NCI-H146 treated with DMSO at 0.1 percent for 48 hours (cell line): ENCODE results near the gene DENND1A.

ENCODE experiments used
- DNase-seq: peaks from one replicate; lab custom pipeline; 2025; ENCODE audit not compliant: unreplicated experiment; lab: John Stamatoyannopoulos, UW

DENND1A gene

DNA sequence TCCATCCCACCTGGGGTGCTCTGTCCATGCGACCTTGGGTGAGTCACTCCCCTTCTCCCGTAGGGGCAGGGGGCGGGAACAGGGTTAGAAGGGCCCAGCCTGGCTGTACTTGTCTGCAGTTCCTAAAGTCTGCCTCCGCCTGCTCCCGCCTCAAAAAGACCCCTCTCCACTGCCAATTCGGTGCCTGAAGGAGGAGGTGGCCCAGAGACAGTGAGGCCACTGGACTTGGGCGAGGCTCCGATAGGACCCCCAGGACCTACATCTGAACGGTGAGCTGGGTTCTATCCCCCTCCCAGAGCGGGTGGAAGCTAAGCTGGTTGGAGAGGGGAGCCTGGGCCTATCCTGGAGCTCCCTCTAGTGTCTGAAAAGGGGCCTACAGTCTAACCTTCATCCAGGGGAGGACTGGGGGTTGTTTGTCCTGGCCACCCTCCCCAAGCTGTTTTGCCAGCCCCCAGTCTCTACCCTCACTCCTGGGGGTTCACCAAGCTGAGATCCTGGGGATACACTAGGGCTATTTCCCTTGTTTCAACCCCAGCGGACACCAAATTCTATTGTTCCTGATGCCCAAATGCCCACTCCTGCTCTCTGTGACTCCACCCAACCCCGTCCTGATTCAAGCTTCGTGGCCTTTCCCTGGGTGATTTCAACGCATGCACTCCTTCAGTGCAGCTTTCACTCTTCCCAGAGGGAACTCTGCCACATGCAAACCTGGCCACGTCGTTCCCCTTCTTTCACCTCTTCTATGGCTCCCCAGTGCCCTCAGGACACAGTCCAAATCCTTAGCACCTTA, 580.0 kb downstream of the DENND1A start:
- peak; percentile 8 for DNase-seq

GRCh38 chr9:123349033-123349432, 580.9 kb downstream of the DENND1A start:
- no peak for DNase-seq

- no peak for DNase-seq
Observed at GRCh38 chr9:123348317-123348992, 581.5 kb downstream of the DENND1A start.

GRCh38 chr9:123347289-123348060, 582.5 kb downstream of the DENND1A start:
- DNase-seq: no peak

- DNase-seq: no peak
Observed at GRCh38 chr9:123346826-123347225, 583.1 kb downstream of the DENND1A start.

DNA sequence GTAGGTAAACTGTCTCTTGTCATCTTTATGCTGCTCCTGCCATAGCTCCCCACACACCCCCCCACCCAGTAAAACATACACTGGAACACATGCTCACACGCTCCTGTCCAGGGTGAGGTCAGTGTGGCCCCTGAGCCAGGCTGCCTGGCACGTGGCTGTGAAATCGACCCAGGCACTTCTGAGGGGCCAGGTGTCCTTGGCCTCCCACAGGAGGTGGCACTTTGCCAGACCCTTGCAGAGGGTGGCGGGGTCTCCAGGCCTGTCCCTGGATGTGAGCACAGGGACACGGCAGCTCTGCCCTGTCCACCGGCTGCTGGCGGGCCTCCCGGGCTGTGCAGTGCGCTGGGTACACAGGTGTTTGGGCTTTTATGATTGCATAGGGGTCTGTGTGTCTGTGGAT, 583.9 kb downstream of the DENND1A start:
- DNase-seq: no peak

GRCh38 chr9:123345567-123345955, 584.4 kb downstream of the DENND1A start:
- DNase-seq: no peak

DNA sequence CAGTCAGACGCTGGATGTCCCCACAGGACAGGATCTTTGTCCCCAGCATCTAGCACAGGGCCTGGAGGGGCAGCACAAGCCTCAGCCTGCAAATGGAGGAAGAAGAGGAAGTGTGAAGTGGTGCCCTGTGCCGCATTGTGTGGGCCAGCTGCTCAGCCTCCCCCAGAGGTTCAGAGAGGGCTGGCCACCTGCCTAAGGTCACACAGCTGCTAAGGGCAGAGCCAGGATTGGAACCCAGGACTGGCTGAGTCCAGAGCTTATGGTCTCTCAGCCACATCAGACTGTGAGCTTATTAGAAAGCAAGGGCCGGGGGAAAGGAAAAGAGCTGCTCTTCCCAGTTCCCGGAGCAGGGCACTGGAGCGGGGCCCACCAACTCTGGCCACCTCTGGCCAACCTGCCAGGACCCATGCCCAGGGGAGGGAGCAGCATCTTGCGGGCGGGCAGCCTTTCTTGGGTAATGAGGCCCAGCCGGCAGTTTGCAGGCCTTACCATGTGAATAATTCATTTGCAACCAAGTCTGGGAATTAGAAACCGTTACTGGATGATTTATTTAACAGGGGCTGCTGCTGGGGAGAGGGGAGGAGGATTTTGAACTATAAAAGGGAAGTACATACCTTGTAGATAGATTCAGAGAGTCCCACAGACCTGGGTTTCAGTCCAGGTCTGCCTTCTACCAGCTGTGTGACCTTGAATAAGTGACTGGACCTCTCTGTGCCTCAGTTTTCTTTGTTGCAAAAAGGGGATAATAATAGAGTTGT, 585.6 kb downstream of the DENND1A start:
- no peak for DNase-seq

- DNase-seq: no peak
Observed at GRCh38 chr9:123343443-123344191, 586.3 kb downstream of the DENND1A start.

GRCh38 chr9:123342247-123342646, 587.7 kb downstream of the DENND1A start:
- no peak for DNase-seq

GRCh38 chr9:123341816-123342215, 588.1 kb downstream of the DENND1A start:
- DNase-seq: no peak

- no peak for DNase-seq
Observed at GRCh38 chr9:123339666-123340510, 590.0 kb downstream of the DENND1A start.

GRCh38 chr9:123338710-123339665, 590.9 kb downstream of the DENND1A start:
- DNase-seq: no peak

DNA sequence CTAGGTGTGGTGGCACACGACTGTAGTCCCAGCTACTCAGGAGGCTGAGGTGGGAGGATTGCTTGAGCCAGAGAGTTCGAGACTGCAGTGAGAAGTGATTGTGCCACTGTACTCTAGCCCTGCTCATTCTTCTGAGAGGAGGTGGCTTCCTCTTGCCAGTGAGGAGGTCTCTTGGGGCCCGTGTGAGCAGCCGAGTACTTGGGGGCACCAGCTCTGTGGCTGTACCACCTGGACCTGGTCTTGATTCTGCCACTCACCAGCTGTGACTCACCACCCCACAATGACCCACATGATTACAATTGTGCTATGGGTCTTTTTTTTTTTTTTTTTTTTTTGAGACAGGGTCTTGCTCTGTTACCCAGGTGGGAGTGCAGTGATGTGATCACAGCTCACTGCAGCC, 592.0 kb downstream of the DENND1A start:
- DNase-seq: no peak

DNA sequence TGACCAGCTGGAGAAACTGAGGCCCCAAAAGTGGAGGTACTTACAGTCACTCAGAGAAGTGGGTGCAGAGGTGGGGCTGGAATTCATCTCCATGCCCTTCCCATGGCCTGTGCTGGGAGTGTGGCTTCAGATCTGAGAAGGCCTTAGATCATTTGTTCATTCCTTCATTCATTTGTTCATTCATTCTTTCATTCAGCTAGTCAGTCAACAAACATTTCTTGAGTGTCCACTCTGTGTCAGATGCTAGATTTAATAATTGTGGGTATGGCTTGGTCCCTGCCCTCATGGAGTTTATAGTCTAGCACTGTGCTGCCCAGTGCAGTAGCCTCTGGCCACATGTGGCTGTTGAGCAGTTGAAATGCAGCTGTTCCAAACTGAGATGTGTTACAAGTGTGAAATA, 593.0 kb downstream of the DENND1A start:
- DNase-seq: no peak

DNA sequence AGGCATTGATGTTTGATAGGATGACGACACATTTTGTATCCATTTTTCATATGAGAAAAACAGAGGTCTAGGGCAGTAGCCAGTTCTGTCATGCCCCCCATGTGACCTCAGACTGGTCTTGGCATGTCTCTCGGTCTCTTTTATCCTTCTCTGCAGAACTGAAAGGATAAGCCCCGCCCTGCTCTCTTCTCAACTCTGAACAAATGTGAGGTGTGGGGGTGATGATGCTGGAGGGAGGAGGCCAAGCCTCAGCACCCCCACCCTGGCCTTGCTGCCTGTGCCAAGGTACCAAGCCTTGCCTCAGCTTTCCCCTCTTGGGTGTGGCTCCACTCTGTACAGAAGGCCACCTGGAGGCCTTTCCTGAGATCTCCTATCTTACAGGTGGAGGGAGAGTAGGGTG, 593.5 kb downstream of the DENND1A start:
- DNase-seq: no peak

- no peak for DNase-seq
Observed at GRCh38 chr9:123335986-123336329, 594.0 kb downstream of the DENND1A start.

DNA sequence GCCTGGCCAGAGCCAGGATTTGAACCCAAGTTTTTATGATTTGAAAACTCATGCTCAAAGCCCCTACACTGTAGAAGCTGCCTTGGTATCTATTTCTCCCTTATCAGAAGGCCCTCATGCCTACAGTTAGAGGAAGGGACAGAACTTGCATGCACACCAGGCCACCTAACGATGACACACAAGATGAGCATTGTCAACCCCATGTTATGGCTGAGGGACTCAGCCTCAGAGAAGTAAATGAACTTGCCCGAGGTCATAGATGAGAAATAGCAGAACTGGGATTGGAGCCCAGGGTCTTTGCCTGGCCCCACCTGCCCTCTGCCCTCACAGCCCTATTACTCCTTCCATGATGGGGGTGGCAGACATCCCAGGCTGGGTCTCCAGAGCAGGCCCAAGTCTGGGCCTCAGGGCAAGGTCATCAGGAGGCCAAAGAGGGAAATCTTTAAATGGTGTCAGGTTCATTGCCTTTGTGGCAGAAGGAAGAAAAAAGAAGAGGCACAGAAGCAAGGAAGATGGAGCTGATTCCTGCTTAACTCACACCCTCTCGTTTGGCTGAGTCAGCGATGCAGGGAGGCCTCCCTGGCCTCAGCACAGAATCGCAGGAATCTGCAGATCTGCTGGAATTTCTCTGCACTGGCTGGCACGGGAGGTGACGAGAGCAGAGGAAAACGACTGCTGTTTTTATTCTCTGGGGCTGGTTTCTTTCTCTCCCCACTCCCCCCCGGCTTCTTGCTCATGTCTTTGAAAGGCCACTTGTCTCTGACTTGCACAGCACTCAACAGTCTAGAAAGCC, 594.5 kb downstream of the DENND1A start:
- DNase-seq: no peak
